Cortex of kidney (tissue), 1 donor: ENCODE data around the gene CLOCK.
A peak's percentile ranks its signal among the peaks of the same experiment; 100 is the strongest.
"Not testable (repeated sequence)": the region's sequence is repeated elsewhere in the genome, so short reads cannot be mapped to it uniquely, and the experiment has no call there.

Source experiments
- DNase-seq: peaks from one replicate; lab custom pipeline; 2025; lab: John Stamatoyannopoulos, UW

The CLOCK gene

DNA sequence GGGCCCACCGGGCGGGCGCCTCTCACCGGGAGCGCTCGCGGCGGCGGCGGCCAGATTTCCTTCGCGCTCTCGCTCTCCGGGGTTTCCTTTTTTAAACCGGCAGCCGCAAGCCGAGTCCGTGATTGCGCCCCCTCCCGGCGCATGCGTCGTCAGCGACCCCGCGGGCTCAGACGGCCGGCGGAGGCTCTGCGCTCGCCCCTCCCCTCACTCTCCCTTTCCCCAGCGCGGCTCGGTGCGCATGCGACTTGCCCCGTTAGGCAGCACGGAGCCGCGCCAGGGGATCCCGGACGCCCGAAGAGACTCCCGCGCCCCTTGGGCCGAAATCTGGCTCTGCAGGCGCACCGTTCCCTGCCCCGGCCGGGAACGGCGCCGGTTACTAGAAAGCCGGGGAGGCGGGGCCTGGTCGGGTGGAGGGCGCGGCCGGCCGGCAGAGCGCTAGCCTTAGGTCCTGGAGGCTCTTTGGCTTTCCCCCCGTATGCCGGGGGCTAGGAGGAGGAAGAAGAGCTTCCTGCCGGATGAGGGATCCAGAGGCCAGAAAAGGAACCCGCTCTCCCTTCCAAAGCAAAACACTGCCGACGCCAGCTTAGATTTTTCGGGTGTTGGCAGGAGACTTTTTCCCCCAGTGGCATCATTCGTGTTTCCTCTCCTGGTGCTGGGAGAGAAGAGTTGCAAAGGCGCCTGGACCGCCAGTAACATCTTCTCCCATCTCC lies at the start of gene CLOCK:
TSS of gene CLOCK (minus strand) at position 154 of the 710 bp plus-strand sequence. CDS start 64,124 bp downstream, outside the sequence.
- DNase-seq, result peak; percentile 52

DNA sequence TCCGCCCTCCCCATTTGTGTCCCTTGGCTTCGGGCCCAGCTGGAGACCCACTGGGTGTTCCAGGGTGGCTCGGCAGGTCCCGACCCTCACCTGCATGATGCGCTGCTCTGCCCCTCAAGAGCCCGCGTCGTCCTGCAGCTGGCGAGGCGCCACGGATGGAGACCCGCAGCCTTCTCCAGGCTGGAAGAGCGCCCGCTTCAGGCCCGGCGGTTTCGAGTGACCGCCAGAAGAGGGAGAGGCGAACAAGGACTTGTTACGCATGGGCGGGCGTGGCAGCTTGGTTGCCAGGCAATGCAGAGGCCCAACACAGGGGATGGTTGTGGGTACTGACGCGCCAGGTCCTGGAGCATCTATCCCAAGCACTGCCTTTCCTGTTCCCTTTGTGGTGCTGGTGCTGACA lies 45.3 kb upstream of the CLOCK start, which contains the start of gene PDCL2:
TSS of gene PDCL2 (minus strand) at position 232 of the 400 bp plus-strand sequence. CDS start at position 96, 136 bp downstream.
- no peak for DNase-seq

DNA sequence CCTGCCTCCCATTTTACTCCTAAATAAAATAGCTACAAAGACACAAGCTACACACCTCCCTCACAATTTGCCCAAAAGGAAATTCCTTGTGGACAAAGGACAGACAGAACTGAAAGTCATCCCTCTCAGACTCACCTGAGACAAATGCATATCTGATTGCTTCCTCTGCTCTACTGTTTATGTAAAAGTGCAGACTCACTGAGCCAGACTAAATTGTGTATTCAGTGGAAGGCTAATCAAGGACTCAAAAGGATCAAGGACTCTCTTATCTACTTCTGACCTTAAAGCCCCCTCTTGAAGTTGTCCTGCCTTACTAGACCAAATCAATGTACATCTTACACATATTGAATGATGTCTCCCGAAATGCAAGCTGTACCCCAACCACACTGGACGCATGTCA lies 41.5 kb upstream of the CLOCK start:
- no peak for DNase-seq

DNA sequence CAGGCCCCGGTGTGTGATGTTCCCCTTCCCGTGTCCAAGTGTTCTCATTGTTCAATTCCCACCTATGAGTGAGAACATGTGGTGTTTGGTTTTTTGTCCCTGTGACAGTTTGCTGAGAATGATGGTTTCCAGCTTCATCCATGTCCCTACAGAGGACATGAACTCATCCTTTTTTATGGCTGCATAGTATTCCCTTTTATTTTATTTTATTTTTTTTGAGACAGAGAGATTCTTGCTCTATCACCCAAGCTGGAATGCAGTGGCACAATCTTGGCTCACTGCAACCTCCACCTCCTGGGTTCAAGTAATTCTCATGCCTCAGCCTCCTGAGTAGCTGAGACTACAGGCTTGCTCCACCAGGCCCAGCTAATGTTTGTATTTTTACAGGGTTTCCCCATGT lies 36.1 kb upstream of the CLOCK start:
- not testable (repeated sequence) for DNase-seq

- no peak for DNase-seq
Observed at GRCh38 chr4:55578341-55579010, 31.8 kb upstream of the CLOCK start.

DNA sequence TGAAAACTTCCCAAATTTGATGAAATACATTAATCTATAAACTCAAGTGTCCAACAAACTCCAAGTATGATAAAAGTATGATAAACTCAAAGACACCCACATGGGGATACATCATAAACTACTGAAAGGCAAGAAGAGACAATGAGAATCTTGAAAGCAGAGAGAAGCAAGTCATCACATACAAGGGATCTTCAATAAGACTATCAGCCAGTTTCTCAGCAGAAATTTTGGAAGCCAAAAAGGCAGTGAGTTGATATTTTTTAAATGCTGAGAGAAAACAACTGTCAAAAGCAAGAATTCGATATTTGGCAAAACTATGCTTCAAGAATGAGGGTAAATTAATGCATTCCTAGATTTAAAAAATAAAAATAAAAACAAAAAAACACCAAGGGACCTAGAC lies 28.8 kb upstream of the CLOCK start:
- no peak for DNase-seq

GRCh38 chr4:55574252-55574651 lies 27.5 kb upstream of the CLOCK start:
- DNase-seq, result no peak

DNA sequence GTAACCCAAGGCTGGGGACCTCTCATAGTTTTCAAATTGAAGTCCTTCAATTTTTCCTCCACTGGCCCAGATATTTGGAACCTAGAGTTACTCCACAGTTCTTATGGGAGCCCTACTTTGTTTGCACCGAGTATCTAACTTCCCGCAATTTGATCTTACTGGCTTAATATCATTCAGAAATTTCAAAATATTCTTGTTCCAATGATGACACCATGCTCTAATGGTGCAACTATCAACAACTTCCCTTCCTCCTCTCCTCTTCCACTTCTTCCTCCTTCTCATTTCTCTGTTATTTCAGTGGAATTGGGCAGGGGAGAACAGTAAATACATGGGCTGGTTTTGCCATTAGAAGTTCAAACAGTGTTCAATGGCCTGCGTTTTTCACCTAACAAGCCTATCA lies 25.1 kb upstream of the CLOCK start:
- no peak for DNase-seq

GRCh38 chr4:55568905-55569504 lies 22.3 kb upstream of the CLOCK start:
- no peak for DNase-seq

- DNase-seq, result no peak
Observed at GRCh38 chr4:55561889-55562288, 15.2 kb upstream of the CLOCK start.

DNA sequence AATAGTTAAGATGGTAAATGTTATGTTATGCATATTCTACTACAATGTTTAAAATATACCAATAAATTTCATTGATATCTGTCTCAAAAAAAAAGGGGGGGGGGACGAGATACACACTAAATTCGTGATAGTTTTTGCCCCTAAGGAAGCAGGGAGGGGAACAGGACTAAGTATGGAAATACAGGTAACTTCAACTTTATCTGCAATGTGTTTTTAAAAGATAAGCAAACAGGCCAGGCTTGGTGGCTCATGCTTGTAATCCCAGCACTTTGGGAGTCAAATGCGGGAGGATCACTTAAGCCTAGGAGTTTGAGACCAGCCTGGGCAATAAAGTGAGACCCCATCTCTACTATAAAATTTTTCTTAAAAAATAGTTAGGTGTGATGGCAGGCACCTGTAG lies 13.4 kb upstream of the CLOCK start:
- no peak for DNase-seq

DNA sequence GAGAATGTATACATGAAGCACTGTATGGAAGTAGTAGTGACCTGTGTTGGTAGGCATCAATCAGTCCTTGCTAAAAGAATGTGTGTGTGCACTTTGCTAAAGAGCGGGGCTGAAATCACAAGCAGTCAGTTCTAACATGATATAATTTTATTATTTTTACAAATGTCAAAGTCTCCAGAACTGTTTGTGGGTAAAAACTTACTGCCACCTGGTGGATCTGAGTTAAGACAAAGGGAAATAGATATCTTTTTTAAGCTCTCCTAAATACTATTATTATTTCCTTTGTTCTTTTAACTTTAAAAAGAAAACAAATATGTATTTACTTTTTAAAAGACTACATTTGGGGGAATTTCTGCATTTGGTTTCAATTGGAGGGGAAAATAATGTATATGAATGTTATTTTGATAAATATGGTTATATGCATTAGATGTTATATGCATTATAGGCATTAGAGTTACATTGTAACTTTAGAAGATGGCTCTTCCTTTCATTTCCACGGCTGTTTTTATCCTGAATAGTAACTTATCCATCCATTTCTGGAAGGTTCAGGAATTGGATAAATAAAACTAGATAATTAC lies 7.8 kb upstream of the CLOCK start:
- DNase-seq, result no peak

GRCh38 chr4:55553441-55554201 lies 6.9 kb upstream of the CLOCK start:
- DNase-seq, result no peak

DNA sequence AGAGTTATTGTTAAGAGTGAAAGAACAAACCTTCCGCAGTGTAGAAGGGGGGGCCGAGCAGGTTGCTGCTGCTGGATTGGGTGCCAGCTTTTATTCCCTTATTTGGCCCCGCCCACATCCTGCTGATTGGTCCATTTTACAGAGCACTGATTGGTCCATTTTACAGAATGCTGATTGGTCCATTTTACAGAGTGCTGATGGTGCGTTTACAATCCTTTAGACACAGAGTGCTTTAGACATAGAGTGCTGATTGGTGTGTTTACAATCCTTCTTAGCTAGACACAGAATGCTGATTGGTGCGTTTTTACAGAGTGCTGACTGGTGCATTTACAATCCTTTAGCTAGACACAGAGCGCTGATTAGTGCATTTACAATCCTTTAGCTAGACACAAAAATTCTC lies 5.3 kb upstream of the CLOCK start:
- not testable (repeated sequence) for DNase-seq

DNA sequence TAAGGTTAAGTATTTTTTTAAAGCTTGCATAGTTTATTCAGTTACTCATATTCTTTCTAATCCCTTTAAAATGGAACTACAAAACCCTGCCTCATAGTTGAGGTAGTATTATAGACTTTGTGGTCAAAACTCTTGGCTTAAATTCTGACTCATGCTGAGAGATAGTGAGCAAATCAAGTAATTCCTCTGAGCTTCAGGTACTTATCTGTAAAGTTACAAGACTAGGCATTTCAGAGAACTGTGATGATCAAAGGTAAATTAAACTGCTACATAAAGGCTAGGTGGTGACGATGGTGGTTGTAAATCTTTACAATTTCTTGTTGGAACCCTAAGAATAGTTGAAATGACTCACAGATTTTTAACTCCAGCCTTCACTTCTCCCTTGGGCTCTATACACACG lies 3.2 kb upstream of the CLOCK start:
- no peak for DNase-seq

GRCh38 chr4:55547918-55548317 lies 1.2 kb upstream of the CLOCK start:
- DNase-seq, result no peak

DNA sequence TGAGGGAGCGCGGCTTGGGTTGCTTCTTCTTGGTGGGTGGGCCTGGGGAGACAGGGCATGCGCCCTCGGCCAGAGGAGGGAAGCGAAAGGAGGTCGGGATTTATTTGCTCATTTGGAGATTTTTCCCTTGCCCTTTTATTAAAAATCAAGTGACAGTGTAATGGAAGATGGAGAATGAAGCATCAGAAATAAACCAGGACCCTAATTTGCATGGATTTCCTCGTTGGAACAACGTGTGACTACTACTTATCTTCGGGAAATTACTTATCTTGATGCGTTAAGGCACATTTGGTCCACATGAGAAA lies 709 bp upstream of the CLOCK start:
- no peak for DNase-seq

- no peak for DNase-seq
Observed at GRCh38 chr4:55546506-55546755, 278 bp downstream of the CLOCK start.

GRCh38 chr4:55545641-55546505 lies 836 bp downstream of the CLOCK start:
- peak; percentile 14 for DNase-seq

DNA sequence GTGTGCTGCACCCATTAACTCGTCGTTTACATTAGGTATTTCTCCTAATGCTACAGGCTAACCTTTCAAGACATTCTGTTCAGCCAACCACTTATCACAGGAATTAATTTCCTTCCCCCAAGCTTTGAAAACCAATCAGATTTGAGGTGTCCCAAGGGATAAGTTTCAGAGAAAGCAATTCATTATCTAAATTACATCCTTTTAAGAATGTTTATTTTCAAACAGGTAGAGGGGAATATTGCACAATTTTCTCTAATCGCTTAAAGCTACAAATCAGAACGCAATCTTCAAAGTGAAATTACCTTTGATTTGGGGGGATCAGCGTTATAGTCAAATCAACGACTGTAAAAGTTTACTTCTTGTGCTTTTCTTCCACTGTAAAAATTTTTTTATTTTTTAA lies 1.6 kb downstream of the CLOCK start:
- no peak for DNase-seq

DNA sequence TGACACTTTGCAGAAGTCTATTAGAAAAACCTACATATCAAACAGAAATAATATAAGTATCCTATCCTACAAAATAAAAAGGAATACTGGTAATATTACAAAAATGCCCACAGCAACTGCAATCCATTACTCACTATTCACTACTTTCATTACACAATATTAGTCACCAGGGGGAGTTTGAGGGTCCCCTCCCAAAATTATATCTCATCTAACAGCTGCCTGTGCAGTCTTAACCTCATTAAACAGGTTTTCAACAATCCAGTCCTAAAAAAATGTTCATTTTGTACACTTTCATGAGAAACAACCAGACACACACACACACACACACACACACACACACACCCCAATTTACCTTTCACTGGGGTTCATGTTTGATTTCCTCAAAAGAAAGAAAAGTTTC lies 2.9 kb downstream of the CLOCK start:
- no peak for DNase-seq

GRCh38 chr4:55540271-55540670 lies 6.4 kb downstream of the CLOCK start:
- DNase-seq, result no peak
